ENCODE results near the gene PLAGL1.
"Not testable (repeated sequence)": the region's sequence is repeated elsewhere in the genome, so short reads cannot be mapped to it uniquely, and the experiment has no call there.

DNA sequence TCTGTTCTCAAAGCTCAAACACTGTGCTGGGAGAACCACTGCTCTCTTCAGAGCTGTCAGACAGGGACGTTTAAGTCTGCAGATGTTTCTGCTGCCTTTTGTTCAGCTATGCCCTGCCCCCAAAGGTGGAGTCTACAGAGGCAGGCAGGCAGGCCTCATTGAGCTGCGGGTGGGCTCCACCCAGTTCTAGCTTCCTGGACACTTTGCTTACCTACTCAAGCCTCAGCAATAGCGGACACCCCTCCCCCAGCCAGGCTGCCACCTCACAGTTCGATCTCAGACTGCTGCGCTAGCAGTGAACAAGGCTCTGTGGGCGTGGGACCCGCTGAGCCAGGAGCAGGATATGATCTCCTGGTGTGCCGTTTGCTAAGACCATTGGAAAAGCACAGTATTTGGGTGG is 38.6 kb upstream of the PLAGL1 start:
- TF ChIP-seq POLR2A (IDR thresholded peaks at IDR 0.05) = not testable (repeated sequence)
- TF ChIP-seq, protein P1, sequence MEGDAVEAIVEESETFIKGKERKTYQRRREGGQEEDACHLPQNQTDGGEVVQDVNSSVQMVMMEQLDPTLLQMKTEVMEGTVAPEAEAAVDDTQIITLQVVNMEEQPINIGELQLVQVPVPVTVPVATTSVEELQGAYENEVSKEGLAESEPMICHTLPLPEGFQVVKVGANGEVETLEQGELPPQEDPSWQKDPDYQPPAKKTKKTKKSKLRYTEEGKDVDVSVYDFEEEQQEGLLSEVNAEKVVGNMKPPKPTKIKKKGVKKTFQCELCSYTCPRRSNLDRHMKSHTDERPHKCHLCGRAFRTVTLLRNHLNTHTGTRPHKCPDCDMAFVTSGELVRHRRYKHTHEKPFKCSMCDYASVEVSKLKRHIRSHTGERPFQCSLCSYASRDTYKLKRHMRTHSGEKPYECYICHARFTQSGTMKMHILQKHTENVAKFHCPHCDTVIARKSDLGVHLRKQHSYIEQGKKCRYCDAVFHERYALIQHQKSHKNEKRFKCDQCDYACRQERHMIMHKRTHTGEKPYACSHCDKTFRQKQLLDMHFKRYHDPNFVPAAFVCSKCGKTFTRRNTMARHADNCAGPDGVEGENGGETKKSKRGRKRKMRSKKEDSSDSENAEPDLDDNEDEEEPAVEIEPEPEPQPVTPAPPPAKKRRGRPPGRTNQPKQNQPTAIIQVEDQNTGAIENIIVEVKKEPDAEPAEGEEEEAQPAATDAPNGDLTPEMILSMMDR (IDR thresholded peaks at IDR 0.05) = not testable (repeated sequence)
